Mucosa of gallbladder (tissue), 1 donor: ENCODE data around the gene OR10A4. TPM values are rescaled to one million over a fixed set of nuclear protein-coding genes. Genes with fewer than 3 reads are reported as not detected.
"Not testable (repeated sequence)": the region's sequence is repeated elsewhere in the genome, so short reads cannot be mapped to it uniquely, and the experiment has no call there.

ENCODE experiments used
- DNase-seq: peaks from one replicate; pipeline ENCODE4 v3.0.0-alpha.2; 2020; ENCODE audit warnings: low spot score
- total RNA-seq: library from RNA; stranded (reverse); gene quantifications from one replicate; pipeline ENCODE4 v1.2.1, GENCODE V29; 2021
- donor health status: DM: no; HTN: no; CAD: no.

Gene OR10A4
- total RNA-seq, 1 donor from 2014 or later, result not detected

DNA sequence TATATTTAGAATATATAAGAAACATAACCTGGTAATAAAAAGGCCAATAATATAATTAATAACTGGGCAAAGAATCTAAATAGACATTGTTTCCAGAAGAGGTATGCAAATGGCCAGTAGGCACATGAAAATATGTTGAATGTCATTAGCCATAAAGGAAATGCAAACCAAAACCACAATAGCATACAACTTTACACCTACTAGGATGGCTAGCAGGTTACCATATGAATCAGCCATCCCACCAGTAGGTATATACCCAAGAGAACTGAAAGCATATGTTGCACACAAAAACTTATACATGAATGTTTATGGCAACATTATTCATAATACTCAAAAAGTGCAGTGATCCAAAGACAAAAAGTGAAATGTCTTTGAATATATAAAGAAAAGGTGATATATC, 18.6 kb downstream of the OR10A4 start:
- DNase-seq, result no peak

DNA sequence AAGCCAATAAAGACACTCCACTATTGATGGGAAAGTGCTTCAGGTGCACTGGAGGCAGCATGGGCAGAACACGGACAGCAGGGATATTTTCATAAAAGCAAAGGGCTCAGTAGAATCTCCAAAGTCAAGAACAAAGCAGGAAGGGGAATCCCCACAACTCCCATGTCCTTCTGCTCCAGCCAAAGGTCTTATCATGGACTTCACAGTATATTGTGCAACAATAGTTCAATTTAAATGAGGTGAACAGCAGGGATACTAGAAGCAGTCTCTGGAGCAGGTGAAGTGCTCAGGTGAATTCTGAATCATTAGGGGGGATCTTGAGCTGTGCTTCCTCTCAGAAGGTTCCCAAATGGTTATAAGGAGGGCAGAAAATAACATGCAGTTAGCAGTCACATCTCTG, 22.5 kb downstream of the OR10A4 start:
- no peak for DNase-seq

DNA sequence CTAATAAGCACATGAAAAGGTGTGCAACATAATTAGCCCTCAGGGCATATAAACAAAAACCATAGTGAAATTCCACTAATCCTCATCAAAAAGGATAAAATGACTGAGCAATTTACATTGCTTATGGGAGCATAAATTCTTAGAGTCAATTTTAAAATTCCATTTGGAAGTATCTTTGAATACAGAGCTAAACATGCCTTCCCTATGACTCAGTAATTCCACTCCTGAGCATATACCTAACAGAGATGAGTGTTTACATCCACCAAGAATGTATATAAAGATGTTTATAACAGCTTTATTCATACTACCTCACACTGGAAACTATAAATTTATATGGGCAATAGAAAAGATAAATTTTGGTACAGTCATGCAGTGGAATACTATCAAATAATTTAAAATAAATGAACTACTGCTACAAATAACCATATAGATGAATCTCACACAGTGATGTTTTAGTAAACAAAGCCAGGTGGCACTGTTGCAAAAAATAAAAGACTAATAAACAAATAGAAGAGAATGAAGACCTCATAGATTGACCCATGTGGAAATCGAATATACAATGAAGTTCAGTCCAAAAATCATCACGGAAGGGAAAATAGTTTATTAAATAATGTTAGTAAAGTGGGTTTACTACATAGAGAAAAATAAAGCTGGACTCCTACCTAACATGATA, 24.0 kb downstream of the OR10A4 start:
- DNase-seq, result no peak

DNA sequence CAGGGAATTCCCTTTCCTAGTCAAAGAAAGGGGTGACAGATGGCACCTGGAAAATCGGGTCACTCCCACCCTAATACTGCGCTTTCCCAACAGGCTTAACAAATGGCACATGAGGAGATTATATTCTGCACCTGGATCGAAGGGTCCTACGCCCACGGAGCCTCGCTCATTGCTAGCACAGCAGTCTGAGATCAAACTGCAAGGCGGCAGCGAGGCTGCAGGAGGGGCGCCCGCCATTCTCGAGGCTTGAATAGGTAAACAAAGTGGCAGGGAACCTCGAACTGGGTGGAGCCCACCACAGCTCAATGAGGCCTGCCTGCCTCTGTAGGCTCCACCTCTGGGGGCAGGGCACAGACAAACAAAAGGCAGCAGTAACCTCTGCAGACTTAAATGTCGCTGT, 28.4 kb downstream of the OR10A4 start:
- not testable (repeated sequence) for DNase-seq

DNA sequence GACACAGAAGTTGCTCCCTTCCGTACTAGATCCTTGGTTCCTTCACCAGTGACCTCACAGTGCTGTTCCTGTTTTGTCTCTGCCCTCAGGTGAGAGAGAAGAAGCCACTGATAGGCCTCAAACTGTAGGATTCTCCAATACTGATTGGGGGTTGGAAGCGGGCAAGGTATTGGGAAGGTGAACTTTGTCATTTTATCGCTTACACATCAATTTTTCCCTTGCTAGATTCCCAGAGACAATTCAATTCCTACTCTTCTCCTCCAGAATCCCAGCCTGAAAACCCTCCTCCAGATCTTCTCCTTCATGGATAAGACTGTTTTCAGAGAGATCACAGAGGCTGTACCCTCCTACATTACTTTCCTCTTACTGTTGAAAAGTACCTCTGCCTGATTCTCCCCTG, 35.0 kb downstream of the OR10A4 start:
- DNase-seq, result no peak

DNA sequence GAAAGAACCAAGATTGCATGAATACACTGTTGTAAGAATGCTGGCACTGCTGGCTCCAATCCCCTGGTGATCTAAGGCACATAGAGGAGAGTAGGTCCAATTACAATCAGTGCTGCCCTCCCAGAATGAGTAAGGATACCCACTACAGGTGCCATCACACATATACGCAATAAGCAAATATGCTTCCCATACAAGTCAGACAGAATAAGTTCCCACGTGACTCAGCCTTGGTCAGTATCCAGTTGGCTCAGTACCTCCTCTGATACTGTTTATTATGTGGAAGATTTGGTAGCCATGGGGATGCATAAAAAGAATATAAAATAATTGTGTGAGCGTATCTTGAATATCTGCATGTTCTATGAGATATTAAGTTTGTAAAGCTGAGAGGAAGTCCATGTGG, 35.5 kb downstream of the OR10A4 start:
- DNase-seq, result no peak

DNA sequence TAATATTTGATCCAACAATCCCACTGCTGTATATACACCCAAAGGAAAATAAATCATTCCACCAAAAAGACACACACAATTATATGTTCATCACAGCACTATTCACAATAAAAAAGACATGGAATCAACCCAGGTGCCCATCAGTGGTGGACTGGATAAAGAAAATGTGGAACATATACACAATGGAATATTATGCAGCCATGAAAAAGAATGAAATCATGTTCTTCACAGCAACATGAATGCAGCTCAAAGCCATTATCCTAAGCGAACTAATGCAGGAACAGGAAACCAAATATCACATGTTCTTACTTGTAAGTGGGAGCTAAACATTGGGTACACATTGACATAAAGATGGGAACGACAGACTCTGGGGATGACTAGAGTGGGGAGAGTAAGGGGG, 43.3 kb downstream of the OR10A4 start:
- DNase-seq, result no peak

DNA sequence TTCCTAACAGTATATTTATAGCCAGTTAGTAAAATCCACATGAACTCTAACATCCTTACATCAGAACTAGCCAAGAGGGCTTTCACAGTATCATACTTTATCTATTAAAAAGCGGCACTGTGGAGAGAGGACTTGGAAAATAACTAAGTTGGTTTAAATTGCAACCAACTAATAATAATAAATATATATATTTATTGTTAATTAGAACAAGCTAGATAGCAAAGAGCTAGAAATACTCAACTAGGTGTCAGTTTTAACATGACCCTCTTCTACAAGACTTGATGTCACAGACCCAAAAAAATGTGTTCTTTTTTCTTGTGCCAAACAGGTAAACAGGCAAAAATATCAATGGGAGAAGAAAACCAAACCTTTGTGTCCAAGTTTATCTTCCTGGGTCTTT, 44.3 kb downstream of the OR10A4 start, which contains the start of gene OR2D3:
Gene OR2D3, plus strand, starts transcription at position 301 of the 400 bp plus-strand sequence. Its CDS starts 0 bp downstream, at position 301.
- no peak for DNase-seq

DNA sequence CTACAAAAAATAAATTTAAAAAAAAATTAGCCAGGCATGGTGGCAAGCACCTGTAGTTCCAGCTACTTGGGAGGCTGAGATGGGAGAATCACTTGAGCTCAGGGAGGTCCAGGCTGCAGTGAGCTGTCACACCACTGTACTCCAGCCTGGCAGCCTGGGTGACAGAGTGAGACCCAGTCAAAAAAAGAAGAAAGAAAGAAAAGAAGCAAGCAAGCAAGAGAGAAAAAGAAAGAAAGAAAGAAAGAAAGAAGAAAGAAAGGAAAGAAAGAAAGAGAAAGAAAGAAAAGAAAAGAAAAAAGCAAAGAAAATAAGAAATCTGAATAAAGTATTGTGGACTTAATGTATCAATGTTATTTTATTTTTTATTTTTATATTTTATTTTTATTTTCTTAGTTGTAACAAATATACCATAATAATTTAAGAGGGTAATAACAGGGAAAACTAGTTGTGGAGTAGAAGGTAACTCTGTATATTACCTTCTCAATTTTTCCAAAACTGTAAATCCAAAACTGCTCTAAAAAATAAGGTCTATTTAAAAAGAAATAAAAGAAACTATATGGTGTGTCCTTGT, 48.7 kb downstream of the OR10A4 start:
- no peak for DNase-seq

DNA sequence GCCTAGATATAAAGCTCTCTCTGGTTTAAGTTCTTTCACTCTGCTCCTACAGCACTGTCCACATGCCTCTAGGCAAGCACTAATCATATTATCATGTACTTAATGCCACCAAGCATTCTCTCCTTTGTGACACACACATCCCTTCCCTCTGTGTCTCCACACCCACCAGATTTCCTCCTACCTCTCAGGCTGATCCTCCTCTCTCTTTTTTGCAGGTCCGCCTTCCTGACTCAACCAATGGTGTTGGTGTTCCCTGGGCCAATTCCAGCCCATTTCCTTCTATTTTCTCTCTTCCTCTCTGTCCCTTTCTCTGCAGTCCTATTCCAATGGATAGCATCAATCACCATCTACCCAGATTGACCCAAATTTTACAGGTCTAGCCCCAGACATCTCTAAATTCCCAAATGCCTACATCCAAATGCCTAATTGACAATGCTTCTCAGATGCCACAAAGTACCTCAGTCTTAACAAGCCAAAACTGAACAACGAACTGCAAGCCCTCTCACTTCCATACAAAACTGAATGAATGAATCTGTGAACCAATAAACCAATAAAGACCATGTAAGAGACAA, 49.3 kb downstream of the OR10A4 start:
- DNase-seq, result no peak

DNA sequence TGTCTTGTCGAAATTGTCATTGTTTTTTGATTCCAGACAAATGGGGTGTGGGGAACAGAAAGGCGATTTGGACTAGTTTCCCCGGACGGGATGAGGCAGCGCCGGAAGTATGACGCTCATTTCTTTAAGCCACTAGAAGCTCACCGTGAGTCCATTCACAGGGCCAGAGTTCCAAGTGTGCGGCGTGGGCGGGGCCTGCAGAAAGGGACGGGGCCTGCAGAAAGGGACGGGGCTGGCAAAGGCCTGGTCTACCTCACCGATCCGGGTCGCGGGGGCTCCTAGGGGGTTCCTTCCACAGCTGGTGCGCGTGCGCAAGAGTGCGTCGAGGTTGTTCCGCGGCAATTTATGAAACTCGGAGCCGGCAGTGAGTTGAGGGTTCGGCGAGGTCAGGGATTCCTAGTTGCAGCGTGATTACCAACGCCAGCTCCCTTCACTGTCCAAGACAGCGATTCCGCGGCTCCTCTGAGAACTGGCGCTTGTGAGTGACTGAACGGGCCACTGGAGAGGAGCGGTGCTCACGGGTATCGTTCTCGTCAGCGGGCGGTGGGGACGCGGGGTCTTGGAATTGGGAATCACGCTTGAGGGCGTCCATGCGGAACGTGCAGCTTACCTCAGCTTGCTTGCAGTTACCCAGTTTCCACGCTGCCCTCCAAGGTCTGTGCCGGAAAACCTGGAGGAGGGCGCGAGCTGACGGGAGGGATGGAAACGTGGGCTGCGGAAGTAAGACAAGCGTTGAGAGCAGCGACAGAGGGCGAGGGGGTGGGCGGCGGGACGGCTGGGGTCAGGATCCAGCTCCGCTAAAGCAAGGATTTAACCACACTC, 50.0 kb downstream of the OR10A4 start, which contains the start of gene ZNF215:
Gene ZNF215, plus strand, starts transcription at position 219 of the 822 bp plus-strand sequence. CDS start 5,847 bp downstream, outside the sequence.
- DNase-seq, result peak; percentile 42

DNA sequence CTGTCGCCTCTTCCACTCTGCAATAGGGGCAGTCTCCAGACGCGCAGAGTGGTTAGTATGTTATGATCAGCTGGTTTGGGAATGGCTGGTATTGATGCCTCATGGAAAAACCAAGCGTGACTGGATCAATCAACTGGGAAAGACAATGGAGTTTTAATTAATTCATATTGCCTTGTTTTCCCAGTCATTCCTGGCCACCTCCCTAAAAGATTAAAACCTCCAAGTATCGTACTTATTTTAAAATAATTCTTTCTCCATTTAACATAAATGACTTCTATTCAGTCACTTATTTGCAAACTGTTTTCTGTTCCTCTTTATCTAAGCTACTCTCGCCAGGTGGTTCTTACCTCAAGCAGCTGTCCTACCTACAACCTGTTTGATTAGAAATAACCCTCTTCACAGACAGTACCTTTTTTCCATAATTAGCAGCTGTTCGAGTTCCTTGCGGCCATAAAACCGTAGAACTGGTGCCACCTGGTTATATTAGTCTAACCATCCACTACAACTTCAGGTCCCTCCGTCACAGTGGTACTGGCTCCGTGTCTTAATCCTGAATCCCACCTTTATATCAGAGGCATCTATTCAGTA, 50.7 kb downstream of the OR10A4 start:
- no peak for DNase-seq

Other genes with a start within 250 kb of the OR10A4 start
- gene DCHS1, start 220.8 kb upstream of the OR10A4 start, total RNA-seq, result 25.1 TPM
- gene MRPL17, start 193.3 kb upstream of the OR10A4 start, total RNA-seq, result 38.5 TPM
- gene OR2AG2, start 104.6 kb upstream of the OR10A4 start, total RNA-seq, result not detected
- gene OR2AG1, start 93.6 kb upstream of the OR10A4 start, total RNA-seq, result not detected
- 0.06 TPM for gene OR6A2, start 76.9 kb upstream of the OR10A4 start, total RNA-seq
- not detected for gene OR10A5, start 30.9 kb upstream of the OR10A4 start, total RNA-seq
- not detected for gene OR10A2, start 13.6 kb upstream of the OR10A4 start, total RNA-seq
- not detected for gene OR2D2, start 15.9 kb downstream of the OR10A4 start, total RNA-seq
- not detected for gene OR2D3, start 44.4 kb downstream of the OR10A4 start, total RNA-seq
- gene ZNF215, start 49.8 kb downstream of the OR10A4 start, total RNA-seq, result 1.5 TPM
- 4.1 TPM for gene ZNF214, start 143.7 kb downstream of the OR10A4 start, total RNA-seq
- gene NLRP14, start 143.9 kb downstream of the OR10A4 start, total RNA-seq, result 0.06 TPM
- not detected for gene RBMXL2, start 212.4 kb downstream of the OR10A4 start, total RNA-seq